SU-DHL-6 (cell line): Measurements from ENCODE around the gene ATG2A.

Experiments
- H2AFZ ChIP-seq: fragments of 200-600 bp; sonication (generic); 2 replicates; pipeline ENCODE4 v1.6.1; 2014; ENCODE audit warnings: low read depth, mild to moderate bottlenecking, moderate library complexity, mixed read lengths, antibody characterized with exemption, low read length; ENCODE audit not compliant: severe bottlenecking
- H3F3A ChIP-seq: fragments of 200-600 bp; shearing (Covaris generic); 2 replicates; pipeline ENCODE4 v1.6.0; 2016; ENCODE audit warnings: antibody characterized with exemption, mild to moderate bottlenecking; ENCODE audit not compliant: insufficient read depth
- H3K27ac ChIP-seq: fragments of 200-600 bp; sonication (generic); 2 replicates; pipeline ENCODE4 v1.5.1; 2016; ENCODE audit warnings: low read depth, mild to moderate bottlenecking, low read length, moderate library complexity, mixed read lengths
- H3K27me3 ChIP-seq: fragments of 200-600 bp; sonication (generic), shearing (Covaris generic); 2 replicates; pipeline ENCODE4 v1.6.0; 2014; ENCODE audit warnings: mild to moderate bottlenecking, low read length
- H3K36me3 ChIP-seq: fragments of 200-600 bp; sonication (generic); 2 replicates; pipeline ENCODE4 v1.6.1; 2014; ENCODE audit warnings: mild to moderate bottlenecking, low read length, mixed read lengths
- H3K4me2 ChIP-seq: fragments of 300-600, 200-600 bp; shearing (Covaris generic), sonication (generic); 2 replicates; pipeline ENCODE4 v1.6.0; 2014; ENCODE audit warnings: low read length, low read depth, mild to moderate bottlenecking; ENCODE audit not compliant: poor library complexity, severe bottlenecking
- H3K4me3 ChIP-seq: fragments of 200-600 bp; sonication (generic); 2 replicates; pipeline ENCODE4 v1.5.1; 2014; ENCODE audit warnings: antibody characterized with exemption, low read length, mild to moderate bottlenecking, mixed read lengths; ENCODE audit not compliant: insufficient read depth, poor library complexity, severe bottlenecking
- H3K79me2 ChIP-seq: fragments of 200-600 bp; sonication (generic); 2 replicates; pipeline ENCODE4 v1.6.1; 2014; ENCODE audit warnings: mild to moderate bottlenecking, low read length, moderate library complexity; ENCODE audit not compliant: insufficient read depth
- H3K9ac ChIP-seq: fragments of 200-600 bp; sonication (generic); 2 replicates; pipeline ENCODE4 v1.7.0; 2014; ENCODE audit warnings: mild to moderate bottlenecking, low read length
- H3K9me2 ChIP-seq: fragments of 200-600 bp; sonication (generic); replicated peaks from 2 replicates; pipeline ENCODE4 v1.6.1; 2014; ENCODE audit warnings: low read length; ENCODE audit not compliant: insufficient read depth
- H3K9me3 ChIP-seq: fragments of 200-600 bp; sonication (generic); 2 replicates; pipeline ENCODE4 v1.6.1; 2014; ENCODE audit warnings: low read length, mixed read lengths; ENCODE audit not compliant: insufficient read depth
- H4K20me1 ChIP-seq: fragments of 200-600 bp; sonication (generic); 2 replicates; pipeline ENCODE4 v1.6.1; 2014; ENCODE audit warnings: low read depth, mild to moderate bottlenecking, antibody characterized with exemption, low read length, moderate library complexity, mixed read lengths
- CTCF ChIP-seq: fragments of 200-600 bp; sonication (generic); IDR thresholded peaks from one replicate; pipeline ENCODE4 v1.5.1; 2017; ENCODE audit warnings: antibody characterized with exemption, mild to moderate bottlenecking, low read length, moderate library complexity; ENCODE audit not compliant: insufficient read depth, poor library complexity, severe bottlenecking
- EZH2phosphoT487 ChIP-seq: fragments of 200-600 bp; sonication (generic), shearing (Covaris generic); conservative IDR thresholded peaks from 2 replicates; pipeline ENCODE4 v1.6.1; 2018; ENCODE audit warnings: mild to moderate bottlenecking, antibody characterized with exemption, low read length, moderate library complexity, mixed read lengths

The ATG2A gene

DNA sequence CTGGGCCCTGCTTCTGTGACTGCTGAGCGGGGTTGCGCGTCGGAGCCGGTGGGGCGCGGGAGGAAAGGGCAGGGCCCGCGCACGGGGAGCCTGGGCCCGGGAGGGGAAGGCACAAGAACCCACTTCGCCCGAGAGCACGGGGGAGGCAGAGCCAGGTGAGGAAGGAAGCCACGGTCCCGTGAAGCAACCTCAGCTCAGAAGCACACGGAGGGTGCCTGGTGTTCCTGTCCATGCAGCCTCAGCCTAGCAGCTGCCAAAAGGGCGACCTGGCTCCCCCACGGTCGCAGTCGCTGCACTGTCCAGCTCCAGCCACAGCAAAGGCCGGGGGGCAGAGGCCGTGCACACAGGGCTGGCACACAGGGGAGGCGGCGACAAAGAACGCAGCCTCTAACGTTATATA, 63.3 kb downstream of the ATG2A start:
- Histone ChIP-seq H3K9ac (peak overlapping the region; percentile 67), H3F3A (peaks cover 62% of the 10 kb centered on the region), H3K36me3 (peaks cover 8% of the 10 kb centered on the region; the same call in 1 of the 2 replicates), H3K79me2 (peaks cover 18% of the 10 kb centered on the region), H3K27me3 (no peaks in the 10 kb centered on the region), H2AFZ (no peak overlapping the region), H3K4me3 (peak overlapping the region; percentile 20), H3K9me2 (no peaks in the 10 kb centered on the region), H3K27ac (peak overlapping the region; percentile 100), H4K20me1 (no peaks in the 10 kb centered on the region), H3K9me3 (no peaks in the 10 kb centered on the region), H3K4me2 (peak overlapping the region; percentile 94)
- TF ChIP-seq EZH2phosphoT487 (no peak), CTCF (no peak)

DNA sequence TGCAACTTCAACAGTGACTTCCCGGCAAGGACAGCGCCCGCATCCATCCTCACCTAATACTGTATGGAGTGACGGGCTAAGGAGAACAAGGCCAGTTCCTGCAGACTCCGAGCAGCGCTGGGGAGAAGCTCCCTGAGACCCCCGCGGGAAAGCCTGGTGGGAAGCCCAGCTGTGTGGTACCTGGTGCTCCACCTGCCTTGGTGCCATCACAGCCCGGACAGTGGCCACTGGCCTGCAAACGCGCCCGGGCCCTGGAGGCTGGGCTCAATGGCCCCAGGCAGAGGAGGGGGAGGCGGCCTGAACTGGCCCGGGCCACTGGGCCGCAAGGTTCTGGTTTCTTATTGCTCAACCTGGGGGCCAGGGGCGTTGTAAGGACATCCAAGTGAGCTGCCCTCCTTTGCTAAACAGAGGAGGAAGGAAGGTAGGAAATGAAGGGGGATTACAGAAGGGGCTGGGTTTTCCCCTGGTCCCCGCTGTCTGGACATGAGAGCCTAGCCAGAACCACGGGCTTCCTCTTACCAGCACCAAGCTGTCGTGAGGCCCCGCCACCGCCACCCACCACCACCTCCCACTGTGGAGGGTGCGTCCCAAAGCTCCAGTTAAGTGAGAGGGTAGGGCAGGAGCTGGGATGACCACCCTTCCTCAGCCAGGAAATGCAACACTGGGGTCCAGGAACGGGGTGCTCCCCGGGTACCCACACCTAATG, 64.1 kb downstream of the ATG2A start:
- Histone ChIP-seq H3K4me3 (peak overlapping the region; percentile 20), H3K9me3 (no peaks in the 10 kb centered on the region), H3K27me3 (no peaks in the 10 kb centered on the region), H4K20me1 (no peaks in the 10 kb centered on the region), H3K9me2 (no peaks in the 10 kb centered on the region), H3K79me2 (peaks cover 12% of the 10 kb centered on the region; the same call in 1 of the 2 replicates), H2AFZ (no peak overlapping the region), H3K9ac (peak overlapping the region; percentile 67), H3F3A (peaks cover 64% of the 10 kb centered on the region), H3K36me3 (peaks cover 3% of the 10 kb centered on the region; the same call in 1 of the 2 replicates), H3K4me2 (peak overlapping the region; percentile 94), H3K27ac (peak overlapping the region; percentile 100)
- no peak for TF ChIP-seq CTCF
- no peak for TF ChIP-seq EZH2phosphoT487

GRCh38 chr11:64851831-64852351, 65.1 kb downstream of the ATG2A start:
- Histone ChIP-seq H3K79me2 (peaks cover 5% of the 10 kb centered on the region; the same call in 1 of the 2 replicates), H2AFZ (no peak overlapping the region), H3F3A (peaks cover 71% of the 10 kb centered on the region), H3K36me3 (peaks cover 3% of the 10 kb centered on the region; the same call in 1 of the 2 replicates), H4K20me1 (no peaks in the 10 kb centered on the region), H3K27me3 (no peaks in the 10 kb centered on the region), H3K4me3 (peak overlapping the region; percentile 25), H3K9me3 (no peaks in the 10 kb centered on the region), H3K27ac (peak overlapping the region; percentile 100), H3K9me2 (no peaks in the 10 kb centered on the region), H3K4me2 (peak overlapping the region; percentile 94), H3K9ac (peak overlapping the region; percentile 67)
- TF ChIP-seq EZH2phosphoT487 = no peak
- TF ChIP-seq CTCF = no peak
